ENCODE measurements around the gene ONECUT2.

ONECUT2 gene

GRCh38 chr18:57426187-57426586, 9.0 kb upstream of the ONECUT2 start:
- ATAC-seq, result no peak
- TF ChIP-seq GLIS3 (CRISPR knock-in tag; IDR thresholded peaks at IDR 0.05) (no peak), PPARA (CRISPR knock-in tag; IDR thresholded peaks at IDR 0.05; ENCODE audit: borderline replicate concordance) (no peak), ZC3H10 (CRISPR knock-in tag; IDR thresholded peaks at IDR 0.05) (no peak), OSR1 (CRISPR knock-in tag; IDR thresholded peaks at IDR 0.05) (no peak), ZNF565 (CRISPR knock-in tag; conservative IDR thresholded peaks at IDR 0.05; ENCODE audit: low read depth) (no peak), BACH2 (CRISPR knock-in tag; IDR thresholded peaks at IDR 0.05; ENCODE audit: borderline replicate concordance) (no peak), POU6F1 (CRISPR knock-in tag; IDR thresholded peaks at IDR 0.05; ENCODE audit: borderline replicate concordance, low read depth) (no peak), ISL1 (CRISPR knock-in tag; IDR thresholded peaks at IDR 0.05) (no peak), SNAI2 (CRISPR knock-in tag; IDR thresholded peaks at IDR 0.05) (no peak), CSRNP3 (CRISPR knock-in tag; IDR thresholded peaks at IDR 0.05) (no peak), TSHZ2 (CRISPR knock-in tag; IDR thresholded peaks at IDR 0.05) (no peak), ZNF8 (CRISPR knock-in tag; IDR thresholded peaks at IDR 0.05) (no peak), ZFP30 (CRISPR knock-in tag; IDR thresholded peaks at IDR 0.05) (no peak)

GRCh38 chr18:57427429-57428201, 7.6 kb upstream of the ONECUT2 start:
- TF ChIP-seq PATZ1 (CRISPR knock-in tag; IDR thresholded peaks at IDR 0.05; ENCODE audit: borderline replicate concordance) (no peak), TOX (CRISPR knock-in tag; IDR thresholded peaks at IDR 0.05; ENCODE audit: borderline replicate concordance) (no peak), RARB (CRISPR knock-in tag; IDR thresholded peaks at IDR 0.05) (no peak)
- no peak for ATAC-seq

GRCh38 chr18:57428221-57429150, 6.7 kb upstream of the ONECUT2 start:
- no peak for TF ChIP-seq GLIS3 (CRISPR knock-in tag; IDR thresholded peaks at IDR 0.05)
- ATAC-seq, result no peak

GRCh38 chr18:57429167-57430078, 5.8 kb upstream of the ONECUT2 start:
- TF ChIP-seq POU6F1 (CRISPR knock-in tag; IDR thresholded peaks at IDR 0.05; ENCODE audit: borderline replicate concordance, low read depth) (no peak), CSDC2 (CRISPR knock-in tag; IDR thresholded peaks at IDR 0.05) (no peak), ZNF565 (CRISPR knock-in tag; conservative IDR thresholded peaks at IDR 0.05; ENCODE audit: low read depth) (no peak), ISL1 (CRISPR knock-in tag; IDR thresholded peaks at IDR 0.05) (no peak), TCF4 (CRISPR knock-in tag; IDR thresholded peaks at IDR 0.05; ENCODE audit: borderline replicate concordance) (no peak), ZNF8 (CRISPR knock-in tag; IDR thresholded peaks at IDR 0.05) (no peak), ESRRG (CRISPR knock-in tag; IDR thresholded peaks at IDR 0.05) (no peak), RARB (CRISPR knock-in tag; IDR thresholded peaks at IDR 0.05) (no peak)
- no peak for ATAC-seq
